ENCODE results near the gene YIPF5. TPM values are rescaled to one million over a fixed set of nuclear protein-coding genes. Genes with fewer than 3 reads are reported as not detected.

The YIPF5 gene
- total RNA-seq, 2 experiments from 2014 or later, result 45.1 to 47.5 TPM

GRCh38 chr5:144169904-144170275 is 569 bp downstream of the YIPF5 start:
- DNase-seq, result no peak
- Mint-ChIP-seq H3K4me1 (peaks cover 43% of the 10 kb centered on the region), H3K36me3 (ENCODE audit: low read depth) (peaks cover 35% of the 10 kb centered on the region), H3K9me3 (no peaks in the 10 kb centered on the region), H3K27ac (peak overlapping the region; percentile 87), H3K4me3 (peak overlapping the region; percentile 99), H3K27me3 (peaks cover 9% of the 10 kb centered on the region)
- ChIA-PET POLR2A (interaction anchor here (1.0 to 4.8 kb wide), 6 partner anchors 14 to 1161 kb away, joined by 3 to 104 read pairs (median 6); partner anchors contain the start of gene NR3C1), CTCF (interaction anchor here (1.2 to 2.4 kb wide), 6 partner anchors 10 to 1167 kb away, joined by 3 to 31 read pairs (median 6); no protein-coding TSS in a partner anchor)

GRCh38 chr5:144167998-144168397 is 2.5 kb downstream of the YIPF5 start:
- Mint-ChIP-seq H3K36me3 (ENCODE audit: low read depth) (peaks cover 41% of the 10 kb centered on the region), H3K4me1 (peaks cover 43% of the 10 kb centered on the region), H3K9me3 (no peaks in the 10 kb centered on the region), H3K27ac (no peak overlapping the region), H3K4me3 (no peak overlapping the region), H3K27me3 (peaks cover 4% of the 10 kb centered on the region)
- DNase-seq, result no peak
- ChIA-PET CTCF (no interaction called here), POLR2A (no interaction called here)

GRCh38 chr5:144166696-144167095 is 3.8 kb downstream of the YIPF5 start:
- Mint-ChIP-seq H3K27ac (no peak overlapping the region), H3K4me1 (peaks cover 43% of the 10 kb centered on the region), H3K27me3 (no peaks in the 10 kb centered on the region), H3K4me3 (no peak overlapping the region), H3K36me3 (ENCODE audit: low read depth) (peaks cover 53% of the 10 kb centered on the region), H3K9me3 (no peaks in the 10 kb centered on the region)
- CTCF ChIA-PET, result no interaction called here
- no peak for DNase-seq
- POLR2A ChIA-PET, result no interaction called here

GRCh38 chr5:144162686-144163085 is 7.8 kb downstream of the YIPF5 start:
- Mint-ChIP-seq H3K4me3 (no peak overlapping the region), H3K36me3 (ENCODE audit: low read depth) (peaks cover 47% of the 10 kb centered on the region)

GRCh38 chr5:144156767-144157171 is 13.7 kb downstream of the YIPF5 start:
- no peak overlapping the region for H3K4me3 Mint-ChIP-seq
- H3K4me1 Mint-ChIP-seq, result no peaks in the 10 kb centered on the region
- H3K27ac Mint-ChIP-seq, result no peak overlapping the region
- ChIA-PET CTCF (no interaction called here), POLR2A (no interaction called here)
- DNase-seq, result no peak
- no peaks in the 10 kb centered on the region for H3K27me3 Mint-ChIP-seq
- H3K36me3 Mint-ChIP-seq (ENCODE audit: low read depth), result peaks cover 14% of the 10 kb centered on the region
- H3K9me3 Mint-ChIP-seq, result no peaks in the 10 kb centered on the region

More at GRCh38 chr5:144162686-144163085, 7.8 kb downstream of the YIPF5 start:
- ChIA-PET CTCF (no interaction called here), POLR2A (no interaction called here)
- Mint-ChIP-seq H3K27me3 (no peaks in the 10 kb centered on the region), H3K27ac (no peak overlapping the region), H3K4me1 (peaks cover 8% of the 10 kb centered on the region), H3K9me3 (no peaks in the 10 kb centered on the region)
- DNase-seq, result no peak

- no peaks in the 10 kb centered on the region for H3K36me3 Mint-ChIP-seq (ENCODE audit: low read depth)
- ChIA-PET CTCF (interaction anchor here (1.5 kb wide), 1 partner anchor 9 kb away, joined by 3 read pairs; no protein-coding TSS in a partner anchor), POLR2A (no interaction called here)
- no peaks in the 10 kb centered on the region for H3K9me3 Mint-ChIP-seq
- no peak overlapping the region for H3K4me3 Mint-ChIP-seq
- no peak for DNase-seq
- no peaks in the 10 kb centered on the region for H3K27me3 Mint-ChIP-seq
- no peaks in the 10 kb centered on the region for H3K4me1 Mint-ChIP-seq
- no peak overlapping the region for H3K27ac Mint-ChIP-seq
These were observed 19.4 kb downstream of the YIPF5 start for GRCh38 chr5:144151026-144151425.

GRCh38 chr5:144144956-144145751 is 25.3 kb downstream of the YIPF5 start:
- no peaks in the 10 kb centered on the region for H3K36me3 Mint-ChIP-seq (ENCODE audit: low read depth)
- no peak overlapping the region for H3K27ac Mint-ChIP-seq
- H3K9me3 Mint-ChIP-seq, result no peaks in the 10 kb centered on the region
- peaks cover 1% of the 10 kb centered on the region for H3K4me1 Mint-ChIP-seq
- CTCF ChIA-PET, result no interaction called here
- H3K4me3 Mint-ChIP-seq, result no peak overlapping the region
- no peak for DNase-seq
- POLR2A ChIA-PET, result no interaction called here
- peaks cover 6% of the 10 kb centered on the region for H3K27me3 Mint-ChIP-seq

GRCh38 chr5:144143625-144144024 is 26.8 kb downstream of the YIPF5 start:
- Mint-ChIP-seq H3K27ac (no peak overlapping the region), H3K4me3 (no peak overlapping the region), H3K27me3 (peaks cover 9% of the 10 kb centered on the region), H3K36me3 (ENCODE audit: low read depth) (no peaks in the 10 kb centered on the region), H3K9me3 (no peaks in the 10 kb centered on the region), H3K4me1 (peaks cover 1% of the 10 kb centered on the region)
- POLR2A ChIA-PET, result no interaction called here
- no peak for DNase-seq
- CTCF ChIA-PET, result interaction anchor here (1.3 to 2.5 kb wide), 3 partner anchors 11 to 44 kb away, joined by 3 to 9 read pairs (median 3); partner anchors contain the start of genes KCTD16 and YIPF5

- no peak overlapping the region for H3K27ac Mint-ChIP-seq
- no peaks in the 10 kb centered on the region for H3K36me3 Mint-ChIP-seq (ENCODE audit: low read depth)
- peaks cover 1% of the 10 kb centered on the region for H3K4me1 Mint-ChIP-seq
- ChIA-PET POLR2A (no interaction called here), CTCF (interaction anchor here (0.8 to 2.5 kb wide), 6 partner anchors 9 to 315 kb away, joined by 3 to 9 read pairs (median 3); partner anchors contain the start of genes KCTD16 and YIPF5)
- no peak for DNase-seq
- peaks cover 12% of the 10 kb centered on the region for H3K27me3 Mint-ChIP-seq
- no peak overlapping the region for H3K4me3 Mint-ChIP-seq
- H3K9me3 Mint-ChIP-seq, result no peaks in the 10 kb centered on the region
These were observed 27.7 kb downstream of the YIPF5 start for GRCh38 chr5:144142824-144143162.

GRCh38 chr5:144142139-144142823 is 28.2 kb downstream of the YIPF5 start:
- no peak overlapping the region for H3K27ac Mint-ChIP-seq
- H3K36me3 Mint-ChIP-seq (ENCODE audit: low read depth), result no peaks in the 10 kb centered on the region
- no peaks in the 10 kb centered on the region for H3K9me3 Mint-ChIP-seq
- ChIA-PET POLR2A (no interaction called here), CTCF (interaction anchor here (0.8 to 2.5 kb wide), 5 partner anchors 9 to 315 kb away, joined by 3 to 9 read pairs (median 3); no protein-coding TSS in a partner anchor)
- DNase-seq, result no peak
- peaks cover 14% of the 10 kb centered on the region for H3K27me3 Mint-ChIP-seq
- peaks cover 1% of the 10 kb centered on the region for H3K4me1 Mint-ChIP-seq
- no peak overlapping the region for H3K4me3 Mint-ChIP-seq

- POLR2A ChIA-PET, result no interaction called here
- H3K4me1 Mint-ChIP-seq, result peaks cover 1% of the 10 kb centered on the region
- H3K9me3 Mint-ChIP-seq, result no peaks in the 10 kb centered on the region
- H3K27ac Mint-ChIP-seq, result no peak overlapping the region
- peaks cover 17% of the 10 kb centered on the region for H3K27me3 Mint-ChIP-seq
- H3K4me3 Mint-ChIP-seq, result no peak overlapping the region
- no peak for DNase-seq
- CTCF ChIA-PET, result interaction anchor here (2.5 kb wide), 1 partner anchor 8 kb away, joined by 9 read pairs; no protein-coding TSS in a partner anchor
- no peaks in the 10 kb centered on the region for H3K36me3 Mint-ChIP-seq (ENCODE audit: low read depth)
These were observed 28.9 kb downstream of the YIPF5 start for GRCh38 chr5:144141585-144141984.

- POLR2A ChIA-PET, result interaction anchor here (1.0 kb wide), 1 partner anchor 9 kb away, joined by 3 read pairs; no protein-coding TSS in a partner anchor
- H3K4me3 Mint-ChIP-seq, result no peak overlapping the region
- no peak overlapping the region for H3K27ac Mint-ChIP-seq
- peaks cover 1% of the 10 kb centered on the region for H3K4me1 Mint-ChIP-seq
- no peaks in the 10 kb centered on the region for H3K9me3 Mint-ChIP-seq
- peaks cover 22% of the 10 kb centered on the region for H3K27me3 Mint-ChIP-seq
- CTCF ChIA-PET, result interaction anchor here (0.6 kb wide), 1 partner anchor 317 kb away, joined by 3 read pairs; no protein-coding TSS in a partner anchor
- no peak for DNase-seq
- no peaks in the 10 kb centered on the region for H3K36me3 Mint-ChIP-seq (ENCODE audit: low read depth)
These were observed 30.9 kb downstream of the YIPF5 start for GRCh38 chr5:144139586-144139985.

GRCh38 chr5:144135113-144135762 is 35.2 kb downstream of the YIPF5 start:
- peaks cover 16% of the 10 kb centered on the region for H3K27me3 Mint-ChIP-seq
- DNase-seq, result no peak
- ChIA-PET CTCF (no interaction called here), POLR2A (no interaction called here)
- H3K4me3 Mint-ChIP-seq, result no peak overlapping the region
- no peak overlapping the region for H3K27ac Mint-ChIP-seq
- no peaks in the 10 kb centered on the region for H3K9me3 Mint-ChIP-seq
- H3K36me3 Mint-ChIP-seq (ENCODE audit: low read depth), result no peaks in the 10 kb centered on the region
- H3K4me1 Mint-ChIP-seq, result no peaks in the 10 kb centered on the region

Data from activated CD4-positive, alpha-beta memory T cell treated with anti-CD3 and anti-CD28 coated beads, Interleukin-2, amount 10 ng/mL, durations not matched to agents 7 days and 5 days (primary cell).